Testis (tissue), 3 donors: Measurements from ENCODE around the gene MAP2K3. TPM values are rescaled to one million over a fixed set of nuclear protein-coding genes. Genes with fewer than 3 reads are reported as not detected.

ENCODE experiments used
- DNase-seq: peaks from one replicate; pipeline ENCODE4 v3.0.0-alpha.2; 2019
- H3K27ac ChIP-seq, 2 donors: fragments of 200-600 bp; sonication (generic); one replicate each; pipeline ENCODE4 v1.5.1; 2019
- H3K27me3 ChIP-seq: fragments of 200-600 bp; sonication (generic); one replicate; pipeline ENCODE4 v1.5.1; 2019
- H3K36me3 ChIP-seq: fragments of 200-600 bp; sonication (generic); one replicate; pipeline ENCODE4 v1.5.1; 2017; ENCODE audit warnings: low read depth; ENCODE audit errors: missing control alignments
- H3K4me1 ChIP-seq: fragments of 200-600 bp; sonication (generic); one replicate; pipeline ENCODE4 v1.5.1; 2019
- H3K4me3 ChIP-seq, 2 donors: fragments of 200-600 bp; sonication (generic); one replicate each; pipeline ENCODE4 v1.5.1; 2017 to 2019
- H3K9me3 ChIP-seq: fragments of 200-600 bp; sonication (generic); one replicate; pipeline ENCODE4 v1.5.1; 2017
- CTCF ChIP-seq, 3 experiments: fragments of 450-650 bp in 2 of 3; fragments of 200-600 bp in 1 of 3; sonication (generic) in 1 of 3; IDR thresholded peaks; one replicate each; pipeline ENCODE4 v1.5.1; 2016 to 2019; ENCODE audit warnings: antibody characterized with exemption in 3 of 3, mild to moderate bottlenecking in 2 of 3, moderate library complexity in 1 of 3
- POLR2A ChIP-seq: fragments of 450-650 bp; IDR thresholded peaks from one replicate; pipeline ENCODE4 v1.6.1; 2017; ENCODE audit warnings: antibody characterized with exemption, mild to moderate bottlenecking, moderate library complexity
- WGBS, 2 donors: methylation state at CpG; one replicate each; pipeline ENCODE4 v1.1.5; 2018; 5-methylcytosine and 5-hydroxymethylcytosine counted together
- intact Hi-C: fragments of 100-400 bp; cut with DNase I; formaldehyde crosslinking; loops from one replicate; pipeline ENCODE4 v1.15.1; 2023; ENCODE audit warnings: low total_unique reads
- polyA plus RNA-seq: library from polyadenylated mRNA; stranded (reverse); fragments of 350-450 nt; fragmentation: Illumina TruSeq; extraction: RNeasy Lipid Tissue Mini Kit (QIAGEN cat#74804); gene quantifications from one replicate; pipeline ENCODE4 v1.2.3, GENCODE V29; 2014; ENCODE audit warnings: low read depth, low replicate concordance; ENCODE audit not compliant: insufficient read depth
- total RNA-seq, 2 donors: library from RNA; depleted of rRNA; stranded (reverse); fragments of >200 nt; gene quantifications; one replicate each; pipeline ENCODE4 v1.2.3, GENCODE V29; 2016

The MAP2K3 gene
- total and polyA plus RNA-seq, 3 donors from 2014 or later, result 13.5 to 17.5 (median 15.4) TPM

DNA sequence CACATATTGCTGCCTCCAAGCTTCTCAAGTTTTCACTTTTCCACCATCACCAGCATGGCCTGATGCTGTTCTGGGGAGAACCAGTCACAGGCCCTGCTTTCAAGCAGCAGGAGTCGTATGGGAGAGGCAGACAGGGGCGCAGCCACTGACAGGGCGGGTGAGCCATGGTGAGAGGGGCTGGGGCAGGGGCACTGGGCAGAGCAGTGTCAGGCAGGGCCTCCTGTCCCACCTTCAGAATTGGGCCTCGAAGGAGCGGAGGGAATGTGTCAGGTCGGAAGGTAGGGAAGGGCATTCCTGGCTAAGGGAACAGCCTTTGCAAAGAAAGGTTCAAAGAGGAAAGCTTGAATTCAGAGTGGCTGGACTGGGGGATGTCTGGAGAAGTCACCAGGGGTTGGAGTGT lies 4.9 kb upstream of the MAP2K3 start:
- H3K27me3 ChIP-seq, result no peaks in the 10 kb centered on the region
- TF ChIP-seq CTCF (IDR thresholded peaks at IDR 0.05), result no peak
- no peak for TF ChIP-seq POLR2A
- DNase-seq, result no peak
- WGBS, 2 donors, result 79 to 90% methylated on average over 6 of the region's 6 CpGs
- intact Hi-C loops, result no loop called here
- no peak overlapping the region for H3K27ac ChIP-seq
- H3K9me3 ChIP-seq, result no peaks in the 10 kb centered on the region
- H3K36me3 ChIP-seq, result no peaks in the 10 kb centered on the region
- H3K4me3 ChIP-seq, result no peak overlapping the region
- peaks cover 15% of the 10 kb centered on the region for H3K4me1 ChIP-seq

DNA sequence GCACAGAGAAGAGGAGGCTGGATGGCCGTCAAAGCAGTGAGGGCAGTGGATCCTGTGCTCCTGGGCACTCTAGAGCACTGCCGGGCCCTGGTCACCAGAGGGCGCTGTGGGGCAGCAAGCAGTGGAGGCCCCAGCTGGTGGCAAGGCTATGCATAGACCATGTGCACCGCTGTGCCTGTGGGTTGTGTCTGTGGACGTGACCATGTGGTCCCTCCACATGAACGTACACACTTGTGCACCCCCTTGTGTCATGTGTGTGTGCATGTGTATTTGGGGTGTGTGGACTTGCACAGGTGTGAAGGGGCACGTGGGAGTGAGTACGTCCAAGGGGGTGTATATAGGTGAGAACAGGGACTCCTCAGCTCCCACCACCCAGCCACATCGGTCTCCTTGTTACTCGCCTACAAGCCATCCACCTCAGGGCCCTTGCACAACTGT lies 4.4 kb upstream of the MAP2K3 start:
- DNase-seq, result peak; percentile 92
- H3K4me3 ChIP-seq, result no peak overlapping the region
- H3K36me3 ChIP-seq, result no peaks in the 10 kb centered on the region
- H3K27me3 ChIP-seq, result no peaks in the 10 kb centered on the region
- H3K4me1 ChIP-seq, result peaks cover 16% of the 10 kb centered on the region
- intact Hi-C loops, result loop anchor here (10.0 kb wide), 2 partner anchors 155 to 235 kb away; partner anchors contain the start of gene DHRS7B
- H3K27ac ChIP-seq, result no peak overlapping the region
- TF ChIP-seq POLR2A (no peak), CTCF (IDR thresholded peaks at IDR 0.05) (peak; percentile 79 to 92 (median 89))
- no peaks in the 10 kb centered on the region for H3K9me3 ChIP-seq
- WGBS, 2 donors, result 33 to 48% methylated on average over 7 to 10 of the region's 10 CpGs

DNA sequence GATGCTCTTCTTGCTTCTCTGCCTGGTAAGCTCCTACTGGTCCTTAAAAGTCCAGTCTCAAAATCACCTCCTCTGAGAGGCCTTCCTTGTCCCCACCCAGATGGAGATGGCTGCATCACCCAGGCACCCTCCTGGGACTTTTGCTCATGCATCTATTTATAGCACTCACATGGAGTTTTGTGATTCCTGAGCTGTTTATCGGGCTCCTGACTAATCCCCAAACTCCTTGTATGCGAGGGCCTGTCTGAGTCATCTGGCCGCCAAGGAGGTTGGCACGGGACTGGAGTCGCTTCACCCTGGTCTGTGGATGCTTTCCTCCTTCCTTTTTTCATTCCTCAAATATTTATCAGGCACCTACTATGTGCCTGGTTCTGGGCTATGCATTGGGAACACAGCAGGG lies 2.3 kb upstream of the MAP2K3 start:
- no peak for TF ChIP-seq CTCF (IDR thresholded peaks at IDR 0.05)
- TF ChIP-seq POLR2A, result no peak
- 62 to 69% methylated on average over 5 of the region's 5 CpGs for WGBS, 2 donors
- Histone ChIP-seq H3K27me3 (no peaks in the 10 kb centered on the region), H3K9me3 (no peaks in the 10 kb centered on the region), H3K27ac (no peak overlapping the region), H3K4me3 (no peak overlapping the region), H3K4me1 (peaks cover 28% of the 10 kb centered on the region), H3K36me3 (no peaks in the 10 kb centered on the region)
- DNase-seq, result no peak
- intact Hi-C loops, result loop anchor here (10.0 kb wide), 2 partner anchors 157 to 233 kb away; partner anchors contain the start of gene DHRS7B

DNA sequence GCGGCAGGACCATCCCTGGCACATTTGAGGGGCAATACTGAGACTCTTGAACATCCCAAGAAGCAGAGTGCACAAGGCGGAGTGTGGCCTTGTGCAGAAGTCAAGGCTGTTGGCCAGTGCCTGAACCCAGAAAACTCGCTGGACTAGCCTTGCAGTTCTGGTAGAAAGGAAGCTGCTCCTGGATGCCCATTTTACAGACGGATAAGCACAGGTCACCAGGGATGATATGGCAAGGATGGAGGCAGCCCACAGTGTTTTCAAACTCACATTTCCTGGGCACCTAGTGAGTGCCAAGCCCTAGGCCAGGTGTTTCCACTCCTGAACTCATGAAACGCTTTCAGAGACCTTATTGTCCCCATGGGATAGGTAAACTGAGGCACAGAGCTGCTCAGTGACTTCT lies 1.7 kb upstream of the MAP2K3 start:
- WGBS, 2 donors, result 74 to 81% methylated on average over 5 of the region's 5 CpGs
- Histone ChIP-seq H3K27ac (no peak overlapping the region), H3K4me3 (no peak overlapping the region), H3K27me3 (no peaks in the 10 kb centered on the region), H3K4me1 (peaks cover 34% of the 10 kb centered on the region), H3K36me3 (no peaks in the 10 kb centered on the region), H3K9me3 (no peaks in the 10 kb centered on the region)
- TF ChIP-seq CTCF (IDR thresholded peaks at IDR 0.05) (no peak), POLR2A (no peak)
- intact Hi-C loops, result loop anchor here (10.0 kb wide), 2 partner anchors 158 to 232 kb away; partner anchors contain the start of gene DHRS7B
- no peak for DNase-seq
